ENCODE measurements around the gene PTPRA. TPM values are rescaled to one million over a fixed set of nuclear protein-coding genes. Genes with fewer than 3 reads are reported as not detected.

The PTPRA gene
- total and polyA plus RNA-seq, 2 donors (not counting 3 experiments of a cell fraction or from before 2014, with no cell fraction given): 43.2 to 53.4 TPM

DNA sequence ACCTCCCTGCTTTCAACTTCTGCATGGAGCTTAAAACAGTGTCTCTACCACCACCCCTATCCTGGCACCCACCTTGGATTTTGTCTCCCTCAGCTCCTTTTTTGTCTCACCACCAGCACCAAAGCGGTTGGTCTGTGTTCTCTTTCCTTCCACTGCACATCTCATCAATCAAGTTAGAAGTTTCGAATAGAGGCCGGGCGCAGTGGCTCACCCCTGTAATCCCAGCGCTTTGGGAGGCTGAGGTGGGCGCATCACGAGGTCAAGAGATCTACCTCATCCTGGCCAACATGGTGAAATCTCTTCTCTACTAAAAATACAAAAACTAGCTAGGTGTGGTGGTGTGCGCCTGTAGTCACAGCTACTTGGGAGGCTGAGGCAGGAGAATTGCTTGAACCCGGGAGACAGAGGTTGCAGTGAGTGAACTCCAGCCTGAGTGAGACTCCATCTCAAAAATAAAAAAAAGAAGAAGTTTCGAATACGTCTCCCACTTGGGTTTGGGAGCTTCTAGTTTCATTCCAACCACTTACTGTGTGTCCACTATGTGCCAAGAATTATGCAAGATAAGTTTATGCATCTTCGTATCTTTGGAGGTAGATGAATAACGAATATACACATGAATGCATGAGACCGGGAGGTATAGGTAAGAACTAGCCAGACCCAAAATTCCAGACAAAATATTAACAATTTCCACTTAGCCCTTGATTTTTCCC, 38.7 kb upstream of the PTPRA start:
- BruUV-seq (replicated peaks): no TSS peak
- intact Hi-C loops (cut with micrococcal nuclease): no loop called here
- Histone ChIP-seq H3K27ac (ENCODE audit: insufficient read depth, low read depth, low read length) (no peak overlapping the region), H3K9me3 (replicated peaks; ENCODE audit: control insufficient read depth, insufficient read depth, low read length) (no peaks in the 10 kb centered on the region), H4K20me1 (replicated peaks; ENCODE audit: control insufficient read depth, extremely low read depth, insufficient read depth, low read length) (no peaks in the 10 kb centered on the region), H2AFZ (ENCODE audit: low read depth, low read length) (no peak overlapping the region), H3K36me3 (ENCODE audit: control insufficient read depth in 2 of 2, extremely low read depth in 1 of 2, insufficient read depth in 2 of 2, low read length in 2 of 2) (peaks cover 0 to 2% of the 10 kb centered on the region in 2 experiments), H3K79me2 (ENCODE audit: control insufficient read depth, insufficient read depth, low read length) (no peaks in the 10 kb centered on the region), H3K4me1 (ENCODE audit: control insufficient read depth, extremely low read depth, insufficient read depth, low read length) (peaks cover 6% of the 10 kb centered on the region), H3K27me3 (ENCODE audit: control insufficient read depth in 2 of 2, insufficient read depth in 2 of 2, low read length in 2 of 2) (peaks cover 0 to 2% of the 10 kb centered on the region in 2 experiments), H3K9me1 (replicated peaks; ENCODE audit: control insufficient read depth, extremely low read depth, insufficient read depth, low read length) (no peaks in the 10 kb centered on the region), H3K9ac (replicated peaks; ENCODE audit: extremely low read depth, insufficient read depth, low read length) (no peak overlapping the region), H3K4me2 (ENCODE audit: insufficient read depth, low read length) (no peak overlapping the region), H3K4me3 (replicated peaks in 1 of 3; ENCODE audit: insufficient read depth in 1 of 3, low read depth in 1 of 3, low read length in 3 of 3) (no peak overlapping the region)
- POLR2A ChIA-PET: no interaction called here
- CTCF ChIA-PET: no interaction called here
- FAIRE-seq (no peak), DNase-seq (ENCODE audit: low read depth, low spot score) (no peak)
- dilution Hi-C loops (cut with MboI; ENCODE audit: extremely low pct_ligation_motif_present, low sequenced_read_pairs): no loop called here
- TF ChIP-seq GATA2 (IDR thresholded peaks at IDR 0.05; ENCODE audit: insufficient read depth, insufficient read length, low read depth, low read length) (no peak), MYC (IDR thresholded peaks at IDR 0.05; ENCODE audit: low read depth, low read length) (no peak), FOS (IDR thresholded peaks at IDR 0.05; ENCODE audit: borderline replicate concordance, insufficient read depth, low read length) (no peak), POLR2AphosphoS5 (IDR thresholded peaks at IDR 0.05; ENCODE audit: insufficient read depth, low read depth, low read length) (no peak), JUN (IDR thresholded peaks at IDR 0.05; ENCODE audit: borderline replicate concordance, insufficient read depth, insufficient read length, low read depth) (no peak)
- TF ChIP-seq, protein P1, sequence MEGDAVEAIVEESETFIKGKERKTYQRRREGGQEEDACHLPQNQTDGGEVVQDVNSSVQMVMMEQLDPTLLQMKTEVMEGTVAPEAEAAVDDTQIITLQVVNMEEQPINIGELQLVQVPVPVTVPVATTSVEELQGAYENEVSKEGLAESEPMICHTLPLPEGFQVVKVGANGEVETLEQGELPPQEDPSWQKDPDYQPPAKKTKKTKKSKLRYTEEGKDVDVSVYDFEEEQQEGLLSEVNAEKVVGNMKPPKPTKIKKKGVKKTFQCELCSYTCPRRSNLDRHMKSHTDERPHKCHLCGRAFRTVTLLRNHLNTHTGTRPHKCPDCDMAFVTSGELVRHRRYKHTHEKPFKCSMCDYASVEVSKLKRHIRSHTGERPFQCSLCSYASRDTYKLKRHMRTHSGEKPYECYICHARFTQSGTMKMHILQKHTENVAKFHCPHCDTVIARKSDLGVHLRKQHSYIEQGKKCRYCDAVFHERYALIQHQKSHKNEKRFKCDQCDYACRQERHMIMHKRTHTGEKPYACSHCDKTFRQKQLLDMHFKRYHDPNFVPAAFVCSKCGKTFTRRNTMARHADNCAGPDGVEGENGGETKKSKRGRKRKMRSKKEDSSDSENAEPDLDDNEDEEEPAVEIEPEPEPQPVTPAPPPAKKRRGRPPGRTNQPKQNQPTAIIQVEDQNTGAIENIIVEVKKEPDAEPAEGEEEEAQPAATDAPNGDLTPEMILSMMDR (IDR thresholded peaks at IDR 0.05; ENCODE audit: extremely low read depth in 1 of 2, insufficient read depth in 1 of 2, low read depth in 1 of 2, low read length in 2 of 2): no peak

Measured in endothelial cell of umbilical vein (primary cell).